HCT116 (cell line): ENCODE measurements around the gene ACBD6. TPM values are rescaled to one million over a fixed set of nuclear protein-coding genes. Genes with fewer than 3 reads are reported as not detected.
A peak's percentile ranks its signal among the peaks of the same experiment; 100 is the strongest.

ENCODE experiments used
- ATAC-seq: fragments of 200-7000 bp; cut with Tn5 transposase; 2 replicates; pipeline ENCODE4 v1.9.1; 2020; ENCODE audit warnings: mild to moderate bottlenecking, moderate library complexity
- BruUV-seq: library from RNA; stranded (reverse); fragments of 400-500 nt; replicated peaks from 2 replicates; lab custom pipeline; 2021; lab: Mats Ljungman, UMichigan
- CTCF ChIA-PET: fragments of 300-600 bp; sonication (Branson Sonifier 250); formaldehyde crosslinking; loops from one replicate; lab custom pipeline; 2021; ENCODE audit warnings: antibody characterized with exemption; lab: Charles Lee
- POLR2A ChIA-PET: fragments of 300-600, 350-600 bp; sonication (Branson Sonifier 250); formaldehyde crosslinking; loops from one replicate; lab custom pipeline; 2021; ENCODE audit warnings: antibody characterized with exemption; lab: Charles Lee
- RAD21 ChIA-PET, 2 experiments: fragments of 300-600 bp; sonication (Branson Sonifier 250); formaldehyde crosslinking; loops; one replicate each; lab custom pipeline; 2023; ENCODE audit warnings: low total read pairs in 2 of 2; ENCODE audit not compliant: uncharacterized antibody in 2 of 2, unreplicated experiment in 2 of 2, low non-redundant PET in 1 of 2; lab: Charles Lee
- DNase-seq: peaks from one replicate; pipeline ENCODE4 v3.0.0-alpha.2; 2010; ENCODE audit warnings: low read depth, low spot score
- H2AFZ ChIP-seq: fragments of 200-600 bp; shearing (Covaris generic), sonication (generic); 2 replicates; pipeline ENCODE4 v1.6.1; 2017; ENCODE audit warnings: low read depth, mixed run types, mixed read lengths, antibody characterized with exemption, low read length; ENCODE audit not compliant: poor library complexity, severe bottlenecking
- H3K27ac ChIP-seq: 2 replicates; pipeline ENCODE4 v1.5.1; 2012; ENCODE audit warnings: low read depth, low read length
- H3K27me3 ChIP-seq: fragments of 200-600 bp; sonication (generic); 2 replicates; pipeline ENCODE4 v1.6.1; 2016; ENCODE audit warnings: mixed run types, low read length, mixed read lengths; ENCODE audit not compliant: insufficient read depth
- H3K36me3 ChIP-seq, 2 experiments: fragments of 200-500 bp in 1 of 2; fragments of 200-600 bp in 1 of 2; sonication (Bioruptor generic) in 1 of 2; sonication (generic) in 1 of 2; 2 replicates each; pipeline versions ENCODE4 v1.5.1 to v1.6.1; 2014 to 2016; ENCODE audit warnings: low read length in 2 of 2, inconsistent platforms in 1 of 2, mixed read lengths in 1 of 2, mixed run types in 1 of 2; ENCODE audit not compliant: insufficient read depth in 2 of 2, control insufficient read depth in 1 of 2
- H3K4me1 ChIP-seq, 2 experiments: fragments of 200-600 bp in 1 of 2; sonication (generic) in 1 of 2; 2 replicates each; pipeline versions ENCODE4 v1.5.1 to v1.6.1; 2012 to 2017; ENCODE audit warnings: low read length in 2 of 2, inconsistent platforms in 1 of 2, mild to moderate bottlenecking in 1 of 2, mixed read lengths in 1 of 2, mixed run types in 1 of 2, moderate library complexity in 1 of 2; ENCODE audit not compliant: insufficient read depth in 2 of 2, control insufficient read depth in 1 of 2
- H3K4me2 ChIP-seq: fragments of 200-600 bp; sonication (generic); 2 replicates; pipeline ENCODE4 v1.6.1; 2017; ENCODE audit warnings: mixed run types, low read length, mixed read lengths
- H3K4me3 ChIP-seq, 2 experiments: fragments of 200-600 bp in 1 of 2; sonication (generic) in 1 of 2; replicated peaks in 1 of 2; 2 replicates each; pipeline ENCODE4 v1.5.1; 2011 to 2016; ENCODE audit warnings: low read length in 2 of 2, control low read depth in 1 of 2, low read depth in 1 of 2, mild to moderate bottlenecking in 1 of 2, mixed read lengths in 1 of 2, mixed run types in 1 of 2
- H3K79me2 ChIP-seq: fragments of 200-600 bp; sonication (generic); 2 replicates; pipeline ENCODE4 v1.6.1; 2017; ENCODE audit warnings: mild to moderate bottlenecking, mixed run types, low read length, moderate library complexity, mixed read lengths; ENCODE audit not compliant: insufficient read depth
- H3K9ac ChIP-seq: fragments of 200-600 bp; sonication (generic); 2 replicates; pipeline ENCODE4 v1.6.1; 2016; ENCODE audit warnings: low read length, mixed read lengths
- H3K9me2 ChIP-seq: fragments of 200-600 bp; sonication (generic), shearing (Covaris generic); 2 replicates; pipeline ENCODE4 v1.6.1; 2017; ENCODE audit warnings: mixed run types, mild to moderate bottlenecking, moderate library complexity; ENCODE audit not compliant: insufficient read depth
- H3K9me3 ChIP-seq, 2 experiments: fragments of 200-500 bp in 1 of 2; fragments of 200-600 bp in 1 of 2; sonication (Bioruptor generic) in 1 of 2; sonication (generic) in 1 of 2; 2 replicates each; pipeline ENCODE4 v1.6.1; 2014 to 2017; ENCODE audit warnings: low read length in 2 of 2, mixed read lengths in 2 of 2, inconsistent platforms in 1 of 2, low read depth in 1 of 2, mild to moderate bottlenecking in 1 of 2, mixed run types in 1 of 2, moderate library complexity in 1 of 2; ENCODE audit not compliant: control insufficient read depth in 1 of 2, insufficient read depth in 1 of 2
- H4K20me1 ChIP-seq: fragments of 200-600 bp; sonication (generic), shearing (Covaris generic); 2 replicates; pipeline ENCODE4 v1.6.1; 2017; ENCODE audit warnings: mixed run types, mild to moderate bottlenecking, moderate library complexity; ENCODE audit not compliant: insufficient read depth
- EGR1 ChIP-seq: IDR thresholded peaks from 2 replicates; pipeline ENCODE4 v1.6.1; 2012; ENCODE audit warnings: low read depth
- EZH2phosphoT487 ChIP-seq: fragments of 200-600 bp; IDR thresholded peaks from 2 replicates; pipeline ENCODE4 v1.6.1; 2018; ENCODE audit warnings: antibody characterized with exemption, borderline replicate concordance
- RAD21 ChIP-seq: IDR thresholded peaks from 2 replicates; pipeline ENCODE4 v1.6.1; 2012; ENCODE audit warnings: low read depth, mild to moderate bottlenecking
- intact Hi-C: fragments of 100-400 bp; cut with micrococcal nuclease; formaldehyde crosslinking; loops from 2 replicates; pipeline ENCODE4 v1.10.0; 2022
- total RNA-seq: library from RNA; stranded (reverse); gene quantifications from one replicate; pipeline ENCODE4 v1.2.1, GENCODE V29; 2021; ENCODE audit not compliant: unreplicated experiment
- TF ChIP-seq, protein P1 (sequence below): IDR thresholded peaks from 2 replicates; pipeline ENCODE4 v1.6.1; 2012; ENCODE audit warnings: low read depth
- TF ChIP-seq, protein P2 (sequence below), 3 experiments: fragments of 200-600 bp in 1 of 3; sonication (generic) in 1 of 3; IDR thresholded peaks in 2 of 3; conservative IDR thresholded peaks in 1 of 3; 2 replicates each; pipeline ENCODE4 v1.5.1; 2012 to 2017; ENCODE audit warnings: low read depth in 2 of 3, low read length in 2 of 3, antibody characterized with exemption in 1 of 3, borderline replicate concordance in 1 of 3, control low read depth in 1 of 3, mild to moderate bottlenecking in 1 of 3, mixed read lengths in 1 of 3, mixed run types in 1 of 3, moderate library complexity in 1 of 3; ENCODE audit not compliant: insufficient read depth in 1 of 3

The ACBD6 gene
- total RNA-seq, 1 experiment from 2014 or later: 43.2 TPM

DNA sequence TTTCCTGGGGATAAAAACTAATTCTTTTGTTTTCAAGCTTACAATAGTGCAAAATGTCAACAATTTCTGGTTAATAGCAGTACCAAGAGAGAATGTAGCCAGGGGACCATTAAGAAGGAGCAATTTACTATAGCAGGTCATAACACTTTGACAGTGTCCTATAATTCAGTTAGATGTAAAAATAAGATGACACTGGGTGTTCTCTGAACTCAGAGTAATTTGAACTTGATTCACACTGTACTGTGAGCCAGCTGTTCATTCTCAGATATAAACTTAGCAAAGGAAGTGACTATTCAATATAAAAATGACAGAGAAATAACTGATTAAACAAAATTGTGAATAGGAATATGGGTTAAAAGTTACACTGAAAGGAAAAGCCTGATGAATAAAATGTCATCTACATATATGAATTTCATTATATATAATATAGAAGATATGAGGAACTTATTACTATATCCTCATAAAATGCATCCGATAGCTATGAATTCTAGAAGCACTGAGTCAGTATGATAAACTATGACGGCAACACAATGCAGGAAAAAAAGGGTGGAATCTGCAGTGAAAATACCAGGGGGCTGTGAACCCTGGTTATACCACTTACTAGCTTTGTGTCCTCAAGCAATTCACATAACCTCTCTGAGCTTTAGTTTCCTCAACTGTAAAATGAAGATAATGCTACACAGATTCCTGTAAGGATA, 135.9 kb downstream of the ACBD6 start:
- Histone ChIP-seq H2AFZ (no peak overlapping the region), H3K79me2 (no peaks in the 10 kb centered on the region; the same call in 1 of the 2 replicates), H3K4me2 (no peak overlapping the region), H3K27ac (no peak overlapping the region), H3K27me3 (no peaks in the 10 kb centered on the region), H3K36me3 (no peaks in the 10 kb centered on the region), H3K9ac (no peak overlapping the region), H3K4me3 (no peak overlapping the region), H3K9me2 (no peaks in the 10 kb centered on the region), H3K9me3 (no peaks in the 10 kb centered on the region), H4K20me1 (no peaks in the 10 kb centered on the region), H3K4me1 (no peaks in the 10 kb centered on the region)
- intact Hi-C loops: loop anchor here (5.0 kb wide), 1 partner anchor 116 kb away; no protein-coding TSS in a partner anchor
- DNase-seq (no peak), ATAC-seq (no peak)
- POLR2A ChIA-PET: interaction anchor here (0.8 kb wide), 1 partner anchor 11 kb away, joined by 3 read pairs; no protein-coding TSS in a partner anchor
- CTCF ChIA-PET: no interaction called here
- TF ChIP-seq, protein P1, sequence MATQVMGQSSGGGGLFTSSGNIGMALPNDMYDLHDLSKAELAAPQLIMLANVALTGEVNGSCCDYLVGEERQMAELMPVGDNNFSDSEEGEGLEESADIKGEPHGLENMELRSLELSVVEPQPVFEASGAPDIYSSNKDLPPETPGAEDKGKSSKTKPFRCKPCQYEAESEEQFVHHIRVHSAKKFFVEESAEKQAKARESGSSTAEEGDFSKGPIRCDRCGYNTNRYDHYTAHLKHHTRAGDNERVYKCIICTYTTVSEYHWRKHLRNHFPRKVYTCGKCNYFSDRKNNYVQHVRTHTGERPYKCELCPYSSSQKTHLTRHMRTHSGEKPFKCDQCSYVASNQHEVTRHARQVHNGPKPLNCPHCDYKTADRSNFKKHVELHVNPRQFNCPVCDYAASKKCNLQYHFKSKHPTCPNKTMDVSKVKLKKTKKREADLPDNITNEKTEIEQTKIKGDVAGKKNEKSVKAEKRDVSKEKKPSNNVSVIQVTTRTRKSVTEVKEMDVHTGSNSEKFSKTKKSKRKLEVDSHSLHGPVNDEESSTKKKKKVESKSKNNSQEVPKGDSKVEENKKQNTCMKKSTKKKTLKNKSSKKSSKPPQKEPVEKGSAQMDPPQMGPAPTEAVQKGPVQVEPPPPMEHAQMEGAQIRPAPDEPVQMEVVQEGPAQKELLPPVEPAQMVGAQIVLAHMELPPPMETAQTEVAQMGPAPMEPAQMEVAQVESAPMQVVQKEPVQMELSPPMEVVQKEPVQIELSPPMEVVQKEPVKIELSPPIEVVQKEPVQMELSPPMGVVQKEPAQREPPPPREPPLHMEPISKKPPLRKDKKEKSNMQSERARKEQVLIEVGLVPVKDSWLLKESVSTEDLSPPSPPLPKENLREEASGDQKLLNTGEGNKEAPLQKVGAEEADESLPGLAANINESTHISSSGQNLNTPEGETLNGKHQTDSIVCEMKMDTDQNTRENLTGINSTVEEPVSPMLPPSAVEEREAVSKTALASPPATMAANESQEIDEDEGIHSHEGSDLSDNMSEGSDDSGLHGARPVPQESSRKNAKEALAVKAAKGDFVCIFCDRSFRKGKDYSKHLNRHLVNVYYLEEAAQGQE: no peak
- TF ChIP-seq EGR1: no peak
- RAD21 ChIA-PET: interaction anchor here in 1 of 2 experiments (0.6 kb wide), 1 partner anchor 84 kb away, joined by 5 read pairs; no protein-coding TSS in a partner anchor
- no TSS peak for BruUV-seq

DNA sequence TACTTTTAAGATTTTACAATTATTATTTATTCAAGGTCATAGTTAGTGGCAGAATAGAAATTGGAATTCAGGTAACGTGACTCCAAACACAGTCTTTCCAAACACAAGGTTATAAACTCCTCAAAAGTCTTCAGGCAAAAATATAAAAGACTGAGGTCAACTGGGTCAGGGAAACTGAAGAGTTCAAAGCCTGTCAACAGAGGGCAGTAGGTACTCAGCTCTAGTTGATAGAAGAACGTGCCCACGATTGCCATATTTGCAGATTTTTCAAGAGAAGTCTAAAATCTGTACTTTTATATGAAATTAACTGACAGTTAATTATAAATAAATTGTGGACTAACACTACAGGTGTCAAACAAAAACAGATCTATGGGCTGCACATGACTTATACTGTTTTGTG, 137.3 kb downstream of the ACBD6 start:
- intact Hi-C loops: loop anchor here (5.0 kb wide), 1 partner anchor 117 kb away; no protein-coding TSS in a partner anchor
- Histone ChIP-seq H3K27me3 (no peaks in the 10 kb centered on the region), H3K4me2 (no peak overlapping the region), H3K27ac (no peak overlapping the region), H3K36me3 (no peaks in the 10 kb centered on the region), H3K9ac (no peak overlapping the region), H3K4me3 (no peak overlapping the region), H3K4me1 (peaks cover 0 to 4% of the 10 kb centered on the region in 2 experiments; a peak in 1 of 4 replicates), H3K79me2 (no peaks in the 10 kb centered on the region; the same call in 1 of the 2 replicates), H2AFZ (no peak overlapping the region), H3K9me2 (no peaks in the 10 kb centered on the region), H4K20me1 (no peaks in the 10 kb centered on the region), H3K9me3 (no peaks in the 10 kb centered on the region)
- BruUV-seq: no TSS peak
- RAD21 ChIA-PET: no interaction called here
- TF ChIP-seq, protein P2, sequence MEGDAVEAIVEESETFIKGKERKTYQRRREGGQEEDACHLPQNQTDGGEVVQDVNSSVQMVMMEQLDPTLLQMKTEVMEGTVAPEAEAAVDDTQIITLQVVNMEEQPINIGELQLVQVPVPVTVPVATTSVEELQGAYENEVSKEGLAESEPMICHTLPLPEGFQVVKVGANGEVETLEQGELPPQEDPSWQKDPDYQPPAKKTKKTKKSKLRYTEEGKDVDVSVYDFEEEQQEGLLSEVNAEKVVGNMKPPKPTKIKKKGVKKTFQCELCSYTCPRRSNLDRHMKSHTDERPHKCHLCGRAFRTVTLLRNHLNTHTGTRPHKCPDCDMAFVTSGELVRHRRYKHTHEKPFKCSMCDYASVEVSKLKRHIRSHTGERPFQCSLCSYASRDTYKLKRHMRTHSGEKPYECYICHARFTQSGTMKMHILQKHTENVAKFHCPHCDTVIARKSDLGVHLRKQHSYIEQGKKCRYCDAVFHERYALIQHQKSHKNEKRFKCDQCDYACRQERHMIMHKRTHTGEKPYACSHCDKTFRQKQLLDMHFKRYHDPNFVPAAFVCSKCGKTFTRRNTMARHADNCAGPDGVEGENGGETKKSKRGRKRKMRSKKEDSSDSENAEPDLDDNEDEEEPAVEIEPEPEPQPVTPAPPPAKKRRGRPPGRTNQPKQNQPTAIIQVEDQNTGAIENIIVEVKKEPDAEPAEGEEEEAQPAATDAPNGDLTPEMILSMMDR (IDR thresholded peaks at IDR 0.05 in 2 of 3, conservative IDR thresholded peaks at IDR 0.05 in 1 of 3; ENCODE audit: borderline replicate concordance in 1 of 3, insufficient read depth in 1 of 3, low read depth in 2 of 3, low read length in 2 of 3): peak in 2 of 3 experiments; percentile 46 to 51; a peak in 4 of 6 replicates
- TF ChIP-seq RAD21: peak; percentile 37; the same call in 1 of the 2 replicates
- no peak for TF ChIP-seq EZH2phosphoT487
- ATAC-seq (peak; percentile 54; the same call in 1 of the 2 replicates), DNase-seq (no peak)
- POLR2A ChIA-PET: no interaction called here
- CTCF ChIA-PET: interaction anchor here (1.3 kb wide), 1 partner anchor 8 kb away, joined by 3 read pairs; no protein-coding TSS in a partner anchor
